HG03196 (cell line): ENCODE results near the gene SAP130.

Experiments used
- ATAC-seq: cut with Tn5 transposase; IDR thresholded peaks from one replicate; pipeline ENCODE4 v1.9.1; 2021; ENCODE audit not compliant: unreplicated experiment

Gene SAP130

DNA sequence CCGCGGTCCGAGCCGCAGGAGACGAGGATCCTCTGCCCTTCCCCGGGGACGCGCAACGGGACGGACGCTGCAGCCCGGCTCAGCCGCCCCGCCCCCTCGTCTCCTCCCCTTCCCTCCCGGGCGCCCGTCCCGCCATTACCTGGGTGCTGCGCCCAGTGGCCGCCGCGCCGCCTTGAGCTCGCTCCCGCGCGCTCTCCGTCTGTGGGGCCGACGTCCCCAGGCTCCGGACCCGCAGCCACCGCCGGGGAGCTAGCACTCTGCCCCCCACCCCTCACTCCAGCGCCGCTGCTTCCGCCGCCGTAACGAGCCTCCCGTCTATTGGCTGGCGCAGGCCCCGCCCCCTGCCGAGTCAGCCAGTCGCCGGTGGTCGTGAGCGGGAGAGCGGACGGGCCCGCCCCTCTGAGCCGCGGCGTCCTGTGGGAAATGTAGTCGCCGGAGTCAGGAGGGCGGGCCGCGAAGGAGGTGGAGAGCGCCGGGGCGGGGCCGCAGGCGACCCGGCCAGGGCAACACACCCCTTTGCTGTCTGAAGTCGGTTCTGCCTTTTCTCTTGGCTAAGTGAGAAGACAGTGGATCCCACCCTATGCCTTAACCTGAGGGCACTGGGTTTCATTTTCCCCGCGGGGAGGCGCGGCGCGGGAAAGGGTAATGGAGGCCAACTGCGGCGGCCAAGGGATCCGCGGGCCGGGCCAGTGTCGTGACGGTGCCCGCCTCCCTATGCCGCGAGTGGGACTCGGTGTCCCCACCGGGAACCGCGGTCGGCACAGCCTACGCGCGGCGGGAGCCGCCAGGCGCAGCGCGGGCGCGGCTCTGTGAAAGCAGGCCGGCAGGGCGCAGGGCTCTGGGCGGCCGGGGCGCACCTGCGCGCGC, at the start of gene SAP130:
TSS of gene SAP130 (minus strand) at position 259 of the 867 bp plus-strand sequence. CDS start 1,767 bp downstream, outside the sequence.
- ATAC-seq: peak; percentile 83

DNA sequence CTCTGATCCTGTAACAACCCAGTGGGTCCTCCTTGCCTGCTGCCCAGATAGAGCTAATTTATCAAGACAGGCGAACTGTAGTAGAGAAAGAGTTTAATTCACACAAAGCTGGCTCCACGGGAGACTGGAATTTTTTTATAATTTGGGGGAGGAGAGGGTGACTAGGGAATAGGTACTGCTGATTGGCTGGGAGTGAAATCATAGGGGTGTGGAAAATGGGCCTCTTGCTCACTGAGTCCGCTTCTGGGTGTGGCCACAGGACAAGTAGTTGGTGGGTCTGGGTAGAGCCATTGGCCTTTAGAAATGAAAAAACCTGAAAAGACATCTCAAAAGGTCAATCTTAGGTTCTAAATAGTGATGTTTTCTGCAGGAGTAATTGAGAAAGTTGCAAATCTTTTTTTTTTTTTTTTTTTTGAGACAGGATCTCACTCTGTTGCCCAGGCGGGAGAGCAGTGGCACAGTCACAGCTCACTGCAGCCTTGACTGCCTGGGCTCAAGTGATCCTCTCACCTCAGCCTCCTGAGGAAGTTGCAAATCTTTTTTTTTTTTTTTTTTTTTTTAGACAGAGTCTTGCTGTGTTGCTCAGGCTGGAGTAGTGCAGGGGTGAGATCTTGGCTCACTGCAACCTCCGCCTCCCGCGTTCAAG, 48.7 kb upstream of the SAP130 start:
- no peak for ATAC-seq

DNA sequence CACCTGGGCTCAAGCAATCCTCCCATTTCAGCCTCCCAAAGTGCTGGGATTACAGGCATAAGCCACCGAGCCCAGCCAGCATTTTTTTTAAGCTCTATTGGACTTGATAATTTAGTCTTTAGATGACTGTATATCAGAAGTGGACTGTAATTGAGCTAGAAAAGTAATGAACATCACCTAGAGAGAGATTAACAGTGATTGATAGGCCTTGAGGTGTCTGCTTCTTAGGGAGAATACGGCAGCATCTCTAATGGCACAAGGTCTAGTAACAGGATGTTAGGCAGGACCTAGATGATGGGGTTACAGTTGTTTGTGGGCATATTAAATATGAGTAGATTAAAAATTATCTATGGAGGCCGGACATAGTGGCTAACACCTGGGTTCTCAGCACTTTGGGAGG, 45.4 kb upstream of the SAP130 start:
- no peak for ATAC-seq

DNA sequence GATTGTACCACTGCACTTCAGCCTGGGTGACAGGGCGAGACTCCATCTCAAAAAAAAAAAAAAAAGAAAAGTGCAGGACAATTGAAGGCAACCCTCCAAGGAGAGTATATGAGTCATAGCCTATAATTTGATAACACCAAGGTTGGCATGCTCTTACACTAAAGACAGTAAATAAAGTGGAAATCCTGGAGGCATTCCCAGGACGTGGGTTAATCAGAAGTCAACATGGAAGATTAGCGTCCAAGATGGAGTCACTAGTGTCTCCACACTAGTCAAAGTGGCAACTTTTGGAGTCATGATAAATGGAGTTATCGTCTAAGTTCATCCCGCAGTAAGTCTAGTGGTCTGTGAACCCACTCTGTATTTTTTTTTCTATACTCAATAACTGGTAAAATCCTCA, 41.9 kb upstream of the SAP130 start:
- no peak for ATAC-seq

DNA sequence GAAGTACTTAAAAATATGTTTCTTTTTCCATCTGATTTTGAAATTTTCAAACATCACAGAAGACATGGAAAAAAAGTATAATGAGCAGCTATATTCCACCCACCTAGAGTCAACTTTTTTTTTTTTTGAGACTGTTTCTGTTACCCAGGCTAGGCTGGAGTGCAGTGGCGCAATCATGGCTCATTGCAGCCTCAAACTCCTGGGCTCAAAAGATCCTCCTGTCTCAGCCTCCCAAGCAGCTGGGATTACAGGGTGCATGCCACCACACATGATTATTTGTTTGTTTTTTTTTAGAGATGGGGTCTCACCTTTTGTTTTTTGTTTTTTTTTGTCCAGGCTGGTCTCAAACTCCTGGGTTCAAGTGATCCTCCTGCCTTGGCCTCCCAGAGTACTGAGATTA, 36.5 kb upstream of the SAP130 start:
- ATAC-seq: no peak

DNA sequence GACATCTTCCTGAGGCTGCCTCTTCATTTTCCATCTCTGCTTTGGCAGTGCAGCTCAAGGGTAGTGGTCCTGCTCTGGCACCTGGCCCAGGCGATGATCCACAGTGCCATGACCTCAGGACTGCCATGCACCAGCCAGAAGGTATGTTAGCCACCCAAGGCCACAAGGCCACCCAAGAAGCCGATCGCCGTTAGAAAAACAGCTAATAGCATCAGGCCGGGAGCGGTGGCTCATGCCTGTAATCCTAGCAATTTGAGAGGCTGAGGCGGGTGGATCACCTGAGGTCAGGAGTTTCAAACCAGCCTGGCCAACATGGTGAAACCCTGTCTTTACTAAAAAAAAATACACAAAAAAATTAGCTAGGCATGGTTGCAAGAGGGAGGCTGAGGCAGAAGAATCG, 34.7 kb upstream of the SAP130 start:
- no peak for ATAC-seq

DNA sequence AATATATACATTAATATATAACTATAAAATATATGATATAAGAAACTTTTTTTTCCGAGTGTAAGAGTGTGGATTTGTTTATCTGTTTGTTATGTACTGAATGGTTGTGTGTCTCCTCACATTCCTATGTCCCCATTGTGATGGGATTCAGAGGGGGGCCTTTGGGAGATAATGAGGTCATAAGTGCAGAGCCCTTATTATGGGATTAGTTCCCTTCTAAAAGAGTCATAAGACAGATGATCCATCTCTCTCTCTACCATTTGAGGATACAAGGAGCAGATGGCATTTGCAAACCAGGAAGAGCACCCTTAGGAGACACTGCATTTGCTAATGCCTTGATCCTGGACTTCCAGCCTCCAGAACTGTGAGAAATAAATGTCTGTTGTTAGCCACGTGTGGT, 30.3 kb upstream of the SAP130 start:
- ATAC-seq: no peak

DNA sequence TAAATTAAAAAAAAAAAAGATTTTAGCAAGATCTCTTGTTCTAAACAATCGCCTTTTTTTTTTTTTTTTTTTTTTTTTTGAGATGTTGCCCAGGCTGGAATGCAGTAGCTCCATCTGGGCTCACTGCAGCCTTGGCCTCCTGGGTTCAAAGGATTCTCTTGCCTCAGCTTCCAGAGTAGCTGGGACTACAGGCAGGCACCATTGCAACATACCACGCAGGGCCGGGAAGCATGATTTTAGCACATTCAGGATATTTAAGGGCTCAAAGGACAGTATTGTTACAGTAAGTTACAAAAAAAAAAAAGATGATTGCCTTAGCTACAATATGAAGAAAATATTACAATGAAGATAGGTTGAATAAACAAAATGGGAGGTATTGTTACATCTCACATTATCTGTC, 29.5 kb upstream of the SAP130 start:
- ATAC-seq: no peak

DNA sequence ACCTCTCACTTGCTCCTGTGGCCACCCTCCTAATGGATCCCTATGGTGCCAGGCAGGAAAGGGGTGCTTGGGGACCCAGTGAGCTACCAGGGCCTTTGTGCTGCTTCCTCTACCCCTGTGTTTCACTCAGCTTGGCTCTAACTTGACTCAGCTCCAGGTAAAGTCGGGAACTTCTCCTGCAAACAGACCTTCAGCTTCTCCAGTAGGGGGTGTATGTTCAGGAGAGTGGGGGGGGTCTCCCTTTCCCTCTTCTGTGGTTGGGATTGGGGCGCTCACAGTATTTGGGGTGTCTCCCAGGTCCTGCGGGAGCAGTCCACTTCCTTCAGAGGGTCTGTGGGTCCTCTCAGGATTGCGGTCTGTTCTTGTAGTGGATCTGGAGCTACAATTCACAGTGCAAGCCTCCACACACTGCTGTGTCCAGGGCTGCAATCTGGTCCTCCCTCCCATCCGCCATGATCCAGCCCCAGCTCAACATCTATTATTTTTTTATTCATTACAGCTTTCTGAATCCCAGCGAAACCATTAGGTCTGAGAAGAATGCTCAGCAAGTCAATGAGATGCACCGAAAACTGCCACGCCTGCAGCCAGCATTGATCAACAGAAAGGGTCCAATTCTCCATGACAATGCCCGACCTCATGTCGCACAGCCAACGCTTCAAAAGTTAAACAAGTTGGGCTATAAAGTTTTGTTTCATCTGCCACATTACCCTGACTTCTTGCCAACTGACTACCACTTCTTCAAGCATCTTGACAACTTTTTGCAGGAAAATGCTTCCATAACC, 26.4 kb upstream of the SAP130 start:
- no peak for ATAC-seq

DNA sequence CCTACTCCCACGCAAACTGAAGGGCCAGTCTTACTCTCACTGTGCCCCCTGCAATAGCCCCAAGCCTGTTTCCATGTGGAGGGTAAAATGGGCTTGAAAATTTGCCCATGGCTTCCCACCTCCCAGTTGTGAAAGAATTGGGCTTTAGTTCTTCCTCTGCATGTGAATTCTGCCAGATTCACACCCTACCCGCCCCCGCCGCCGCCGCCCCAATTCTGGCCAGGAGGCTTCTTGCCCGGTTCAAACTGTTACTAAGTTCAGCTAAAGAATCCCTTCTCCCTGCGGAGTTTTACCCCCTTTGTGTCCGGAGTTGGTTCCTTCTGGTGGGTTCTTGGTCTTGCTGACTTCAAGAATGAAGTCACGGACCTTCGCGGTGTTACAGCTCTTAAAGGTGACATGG, 25.5 kb upstream of the SAP130 start:
- ATAC-seq: no peak

DNA sequence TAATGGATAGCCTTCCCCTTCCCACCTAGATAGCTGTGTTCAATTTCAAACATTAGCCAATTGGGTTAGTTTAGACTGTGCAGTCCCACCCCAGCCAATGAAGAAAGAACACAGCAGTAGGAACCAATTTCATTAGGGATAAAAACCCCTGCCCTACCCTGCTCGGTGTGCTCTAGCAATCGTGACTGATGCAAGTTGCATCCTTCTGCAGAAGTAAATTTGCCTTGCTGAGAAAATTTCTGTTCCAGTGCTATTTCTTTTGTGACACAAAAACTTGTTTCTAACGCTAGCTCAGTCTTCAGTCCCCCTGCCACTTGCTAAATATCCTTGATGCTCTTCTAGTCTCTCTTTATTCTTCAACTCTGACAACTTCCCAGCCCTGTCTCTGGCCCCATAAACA, 15.2 kb upstream of the SAP130 start:
- no peak for ATAC-seq

DNA sequence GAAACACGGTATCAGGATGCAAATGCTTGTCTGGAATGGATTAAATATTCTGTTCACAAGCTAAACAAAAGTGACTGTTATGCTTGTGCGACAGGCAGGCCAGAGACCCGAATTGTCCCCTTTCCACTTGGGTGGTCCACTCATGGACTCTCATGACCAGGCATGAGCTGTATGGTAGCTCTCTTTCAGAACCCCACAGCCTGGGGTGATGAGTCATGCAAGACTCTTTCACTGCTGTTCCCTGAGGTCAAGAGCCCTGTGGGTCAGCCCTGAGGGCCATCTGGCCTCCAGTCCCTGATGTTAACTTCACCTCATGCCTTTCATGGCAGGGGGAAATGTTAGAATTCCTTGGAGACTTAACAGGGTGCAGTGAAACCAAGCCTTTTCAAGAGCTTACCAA, 13.7 kb upstream of the SAP130 start:
- ATAC-seq: no peak

DNA sequence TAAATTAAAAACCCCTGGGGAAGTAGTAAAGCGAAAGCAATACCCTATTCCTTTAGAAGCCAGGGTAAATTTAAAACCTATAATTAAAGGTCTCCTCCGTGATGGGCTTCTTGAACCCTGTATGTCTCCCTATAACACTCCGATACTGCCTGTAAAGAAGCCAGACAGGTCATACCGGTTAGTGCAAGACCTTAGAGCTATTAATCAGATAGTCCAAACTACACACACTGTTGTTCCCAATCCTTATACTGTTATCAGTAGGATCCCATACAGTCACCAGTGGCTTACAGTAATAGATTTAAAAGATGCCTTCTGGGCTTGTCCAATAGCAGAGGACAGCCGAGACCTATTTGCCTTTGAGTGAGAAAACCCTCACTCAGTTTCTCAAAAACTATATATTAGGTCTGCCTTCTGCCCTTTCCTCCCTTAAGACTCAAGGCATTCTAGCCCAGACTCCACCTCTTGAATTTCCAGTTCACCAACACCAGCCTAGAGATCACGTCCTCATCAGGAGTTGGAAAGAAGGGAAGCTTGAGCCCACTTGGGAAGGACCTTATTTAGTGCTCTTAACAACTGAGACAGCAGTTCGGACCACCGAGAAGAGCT, 12.4 kb upstream of the SAP130 start:
- no peak for ATAC-seq

DNA sequence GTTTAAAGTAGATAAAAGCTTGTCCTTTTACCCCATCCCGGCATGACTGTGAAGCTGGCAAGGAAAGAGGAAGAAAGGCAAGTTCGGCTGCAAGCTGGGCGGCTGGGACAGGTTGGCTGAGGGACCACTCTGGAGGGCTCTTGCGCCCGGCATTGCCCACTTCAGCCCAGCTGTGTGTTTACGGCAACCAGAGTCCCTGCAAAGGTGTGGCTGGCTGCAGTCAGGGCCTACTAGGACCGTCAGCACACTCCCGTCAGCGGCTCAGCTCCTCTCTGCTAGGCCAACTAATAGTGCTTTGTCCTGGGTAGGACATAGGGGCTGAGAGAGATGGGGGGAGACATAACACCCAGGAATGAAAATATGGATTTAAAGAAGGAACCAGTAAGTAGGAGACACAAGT, 11.7 kb upstream of the SAP130 start:
- no peak for ATAC-seq

DNA sequence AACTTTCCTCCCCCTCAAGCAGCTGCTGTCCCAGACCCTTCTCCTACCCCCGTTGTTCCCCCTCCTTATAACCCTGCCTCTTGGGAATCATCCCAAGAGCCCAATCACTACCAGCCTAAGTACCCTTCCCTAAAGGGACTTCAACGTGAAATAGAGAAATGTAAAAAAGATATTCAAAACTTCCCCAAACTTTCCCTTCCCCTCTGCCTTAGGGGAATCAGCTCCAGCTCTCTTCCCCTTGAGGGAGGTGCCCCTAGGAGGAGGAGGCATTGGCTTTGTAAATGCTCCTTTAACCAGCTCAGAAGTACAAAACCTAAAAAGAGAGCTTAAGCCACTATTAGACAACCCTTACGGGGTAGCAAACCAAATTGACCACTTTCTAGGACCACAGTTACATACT, 10.6 kb upstream of the SAP130 start:
- ATAC-seq: no peak

DNA sequence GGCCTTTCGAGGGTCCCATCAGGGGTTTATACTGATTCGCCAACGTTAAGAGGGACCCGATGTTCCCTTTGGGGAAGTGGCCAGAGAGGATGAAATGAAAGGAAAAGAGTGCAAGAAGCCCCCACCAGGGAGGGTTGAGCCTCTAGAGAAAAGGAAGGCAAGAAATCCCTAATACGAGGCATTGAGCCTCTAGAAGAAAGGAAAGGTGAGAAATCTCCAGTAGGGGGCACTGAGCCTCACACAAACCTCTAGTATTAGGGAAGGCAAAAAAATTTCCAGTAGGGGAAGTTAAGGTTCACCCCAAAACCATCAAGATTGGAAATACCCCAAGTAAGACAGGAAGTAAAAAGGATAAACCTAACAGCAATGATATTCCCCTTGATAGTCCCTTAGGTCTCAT, 9.8 kb upstream of the SAP130 start:
- ATAC-seq: no peak

DNA sequence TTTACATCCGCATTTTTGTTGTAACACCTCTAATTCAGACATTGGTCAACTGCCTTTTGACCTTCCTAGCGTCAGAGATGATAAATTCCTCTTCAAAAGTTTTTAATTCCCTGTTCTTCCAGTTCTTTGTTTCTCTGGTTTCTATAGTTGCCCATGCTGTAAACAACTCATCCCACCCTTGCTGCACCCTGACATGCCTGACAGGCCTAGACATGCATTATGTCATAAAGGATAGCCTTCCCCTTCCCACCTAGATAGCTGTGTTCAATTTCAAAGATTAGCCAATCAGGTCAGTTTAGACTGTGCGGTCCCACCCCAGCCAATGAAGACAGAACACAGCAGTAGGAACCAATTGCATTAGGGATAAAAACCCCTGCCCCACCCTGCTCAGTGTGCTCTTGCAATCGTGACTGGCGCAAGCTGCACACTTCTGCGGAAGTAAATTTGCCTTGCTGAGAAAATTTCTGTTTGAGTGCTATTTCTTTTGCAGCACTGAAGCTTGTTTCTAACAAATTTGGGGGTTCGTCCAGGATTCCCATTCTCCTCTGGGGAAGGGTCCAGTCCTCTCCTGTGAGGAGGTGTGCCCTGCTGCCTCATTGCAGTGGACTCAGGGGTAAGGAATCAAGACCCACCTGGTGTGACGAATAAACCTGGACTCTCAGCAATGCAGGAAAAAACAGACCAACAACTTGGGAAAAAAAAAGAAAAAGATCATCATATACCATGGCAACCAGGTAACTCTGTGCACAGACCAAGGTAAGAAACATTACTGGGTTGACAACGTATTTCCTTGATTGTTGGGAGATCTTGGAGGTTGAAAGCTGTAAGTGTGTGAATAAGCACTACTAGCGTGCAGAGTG, 9.1 kb upstream of the SAP130 start:
- no peak for ATAC-seq

DNA sequence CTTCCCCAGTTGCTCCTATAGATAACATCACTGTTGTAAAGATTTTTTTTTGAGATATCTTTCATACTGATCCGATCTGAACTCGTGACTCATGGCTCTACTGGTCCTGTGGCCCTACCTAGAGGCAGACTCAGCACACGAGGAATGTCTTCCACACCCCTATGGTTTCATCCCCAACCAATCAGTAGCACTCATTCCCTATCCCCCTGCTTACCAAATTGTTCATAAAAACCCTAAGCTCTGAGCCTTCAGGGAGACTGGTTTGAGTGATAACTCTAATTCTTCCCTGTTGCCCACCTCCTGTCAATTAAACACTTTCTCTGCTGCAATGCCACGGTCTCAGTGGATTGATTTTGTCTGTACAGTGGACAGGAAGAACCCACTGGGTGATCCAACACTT, 4.2 kb upstream of the SAP130 start:
- no peak for ATAC-seq

DNA sequence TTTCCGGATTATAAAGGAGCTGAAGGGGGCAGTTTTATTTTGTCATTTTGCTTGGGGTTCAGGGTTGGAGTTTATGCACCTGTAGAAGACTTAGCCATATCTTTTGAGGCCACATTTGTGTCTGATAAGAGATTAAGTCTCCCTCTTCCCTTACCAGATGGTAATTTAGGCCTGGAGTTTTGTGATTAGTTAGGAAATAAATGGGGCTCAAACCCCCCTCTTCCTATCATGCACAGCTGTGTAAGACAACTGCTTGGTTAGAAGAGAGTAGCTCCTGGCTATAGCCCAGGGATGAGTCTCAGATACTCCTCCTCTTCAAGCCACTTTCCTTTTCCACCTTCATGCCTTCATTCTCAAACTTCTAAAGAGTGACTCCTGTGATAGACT, 802 bp upstream of the SAP130 start:
- ATAC-seq: no peak

DNA sequence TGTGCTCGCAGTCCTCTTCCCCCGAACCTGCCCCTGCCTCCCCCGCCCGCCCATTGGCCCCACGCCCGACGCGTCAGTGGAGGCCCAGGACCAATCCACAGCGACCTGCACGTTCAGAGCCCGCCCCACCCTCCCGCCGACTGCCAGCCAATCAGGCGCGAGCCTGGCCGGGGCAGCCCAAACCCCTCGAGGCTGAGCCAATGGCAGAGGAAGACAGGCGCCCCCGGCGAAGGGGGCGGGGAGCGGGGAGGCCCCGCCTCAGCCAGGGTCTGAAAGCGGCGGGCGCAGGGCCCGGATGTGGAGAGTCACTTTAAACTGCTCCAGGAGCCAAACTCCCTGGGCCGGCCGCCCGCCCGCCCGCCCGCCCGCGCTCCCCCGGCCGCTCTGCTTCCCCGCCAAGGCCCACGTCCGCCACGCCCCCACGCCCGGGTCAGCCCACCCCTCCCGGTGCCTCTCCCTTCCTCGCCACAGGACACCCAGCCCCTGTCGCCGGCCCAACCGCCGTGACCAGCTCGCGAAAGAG, 520 bp downstream of the SAP130 start:
- ATAC-seq: peak; percentile 72
